Activated T-helper 1 cell treated with Interleukin-2 at 50 U/mL for 16 hours (primary cell): ENCODE data around the gene LRRK2.
"Not testable (repeated sequence)": the region's sequence is repeated elsewhere in the genome, so short reads cannot be mapped to it uniquely, and the experiment has no call there.

Experiments used
- DNase-seq: peaks from one replicate; pipeline ENCODE4 v3.0.0-alpha.2; 2020; ENCODE audit warnings: low read depth

LRRK2 gene

DNA sequence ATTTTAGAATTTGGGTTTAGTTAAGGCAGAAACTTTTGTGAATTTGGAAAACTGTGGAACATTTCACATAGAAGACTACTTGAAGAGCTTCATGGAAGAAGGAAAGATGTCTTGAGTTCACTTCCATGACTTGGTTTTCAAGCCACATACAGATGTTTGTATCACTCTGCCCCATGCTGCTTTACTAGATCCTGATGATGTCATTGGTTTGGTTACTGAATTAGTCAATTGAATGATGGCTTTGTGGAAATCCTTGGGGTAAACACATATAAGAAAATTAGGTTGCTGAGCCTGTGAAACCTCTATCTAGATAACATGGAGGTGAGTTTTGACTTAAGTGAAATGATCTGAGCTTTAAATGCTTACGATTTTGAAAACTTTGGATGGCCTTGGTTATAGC is 90.6 kb downstream of the LRRK2 start:
- DNase-seq: no peak

GRCh38 chr12:40324261-40324660 is 99.5 kb downstream of the LRRK2 start:
- no peak for DNase-seq

DNA sequence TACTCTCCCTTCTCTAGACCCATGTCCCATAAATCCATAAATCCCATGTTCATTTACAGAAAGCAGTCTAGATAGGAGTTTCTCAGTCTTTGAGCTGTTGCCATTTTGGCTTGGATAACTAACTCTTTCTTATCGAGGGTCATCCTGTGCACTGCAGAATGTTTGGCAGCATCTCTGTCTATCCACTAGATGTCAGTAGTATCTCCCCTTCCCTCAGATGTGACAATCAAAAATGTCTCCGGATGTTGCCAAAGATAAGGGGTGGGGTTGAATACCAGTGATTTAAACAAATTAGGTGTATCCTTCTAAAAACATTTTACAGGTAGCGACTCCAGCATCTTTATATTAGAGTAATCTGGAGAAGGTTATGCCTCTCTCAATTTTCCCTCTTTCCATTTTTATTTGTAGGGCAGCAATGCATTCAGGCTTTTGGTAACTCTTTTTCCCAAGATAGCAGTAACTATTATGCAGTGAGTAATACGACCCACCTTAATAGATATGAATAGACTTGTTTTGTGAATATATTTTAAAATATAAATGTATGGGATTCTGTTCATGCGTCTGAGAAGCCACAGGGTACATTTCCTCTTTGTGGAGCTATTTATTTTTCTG is 100.7 kb downstream of the LRRK2 start:
- DNase-seq: no peak

- no peak for DNase-seq
These were observed 102.7 kb downstream of the LRRK2 start for GRCh38 chr12:40327535-40327934.

GRCh38 chr12:40330180-40330579 is 105.4 kb downstream of the LRRK2 start:
- no peak for DNase-seq

DNA sequence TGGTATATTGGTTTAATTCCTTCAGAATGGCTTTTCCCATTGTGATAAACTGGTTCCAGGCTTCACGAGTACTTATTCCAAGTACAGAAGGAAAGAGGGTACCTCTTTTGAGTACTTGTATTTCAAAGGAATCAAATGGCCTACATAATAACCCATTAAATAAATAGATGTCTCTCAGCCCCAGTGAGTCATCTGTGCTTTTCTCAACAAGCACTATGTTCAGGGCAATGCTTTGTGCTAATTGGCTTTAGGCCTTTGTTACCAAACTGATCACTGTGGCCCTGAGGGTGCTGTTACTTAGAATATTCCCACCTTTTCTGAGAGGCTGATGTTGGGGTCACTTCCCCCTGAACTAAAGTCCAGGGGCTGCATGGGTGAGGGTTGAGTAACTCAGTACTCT is 107.1 kb downstream of the LRRK2 start:
- DNase-seq: no peak

- no peak for DNase-seq
These were observed 111.2 kb downstream of the LRRK2 start for GRCh38 chr12:40335991-40336390.

GRCh38 chr12:40336573-40337199 is 111.9 kb downstream of the LRRK2 start:
- DNase-seq: no peak

GRCh38 chr12:40338071-40338470 is 113.3 kb downstream of the LRRK2 start:
- no peak for DNase-seq

- DNase-seq: no peak
These were observed 113.8 kb downstream of the LRRK2 start for GRCh38 chr12:40338621-40339020.

GRCh38 chr12:40342010-40342409 is 117.2 kb downstream of the LRRK2 start:
- no peak for DNase-seq

DNA sequence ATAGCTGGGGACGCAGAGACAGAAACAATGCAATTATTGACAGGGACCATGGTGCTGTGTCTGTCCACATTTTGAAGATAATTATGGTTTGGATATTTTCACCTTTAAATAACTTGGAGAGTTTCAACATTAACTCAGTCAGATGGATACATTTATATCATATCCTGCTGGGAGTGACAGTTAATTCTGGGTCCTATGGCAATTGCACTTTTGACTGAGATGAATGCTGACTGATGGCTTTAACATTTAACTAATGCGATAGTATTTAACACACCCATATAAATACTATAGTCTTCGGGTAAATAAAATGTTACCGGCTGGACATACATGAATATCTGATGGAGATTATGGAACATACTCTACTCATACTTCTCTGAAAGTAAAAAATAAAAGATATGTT is 118.3 kb downstream of the LRRK2 start:
- DNase-seq: no peak

DNA sequence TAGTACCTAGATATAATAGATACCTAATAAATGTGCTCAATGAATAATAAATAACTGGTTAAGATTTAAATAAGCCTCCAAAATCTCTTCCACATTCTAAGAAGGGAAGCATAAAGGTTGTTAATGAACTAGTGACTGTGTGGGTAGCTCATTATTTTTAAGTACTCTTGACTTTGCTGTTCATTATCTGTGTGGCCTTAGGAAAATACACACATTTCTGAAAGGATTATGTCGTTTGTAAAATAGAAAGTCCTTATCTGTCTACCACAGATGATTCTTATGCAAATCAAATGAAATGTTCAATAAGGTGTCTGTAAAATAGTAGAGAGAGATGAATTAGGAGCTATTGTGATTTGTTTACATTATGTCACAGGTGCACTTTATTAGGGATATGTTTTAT is 119.5 kb downstream of the LRRK2 start:
- no peak for DNase-seq

DNA sequence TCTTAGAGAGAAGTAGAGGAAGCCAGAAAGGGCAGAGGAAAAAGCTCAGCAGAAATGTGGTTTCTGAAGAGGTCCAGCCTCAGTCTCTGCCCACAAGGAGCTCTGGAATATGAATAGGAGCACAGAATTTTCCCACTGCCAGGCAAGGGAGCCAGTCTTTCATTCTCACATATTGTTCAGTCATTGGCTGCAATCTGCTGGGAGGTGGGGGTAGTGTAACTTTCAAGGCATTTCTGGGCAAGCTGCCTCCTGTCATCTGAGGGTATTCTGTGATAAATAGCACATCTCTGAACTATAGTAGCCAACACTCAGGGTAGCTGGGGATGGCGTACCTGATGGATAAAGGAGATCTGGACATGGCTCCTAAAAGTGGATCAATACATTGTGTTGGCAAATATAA is 127.2 kb downstream of the LRRK2 start:
- no peak for DNase-seq

DNA sequence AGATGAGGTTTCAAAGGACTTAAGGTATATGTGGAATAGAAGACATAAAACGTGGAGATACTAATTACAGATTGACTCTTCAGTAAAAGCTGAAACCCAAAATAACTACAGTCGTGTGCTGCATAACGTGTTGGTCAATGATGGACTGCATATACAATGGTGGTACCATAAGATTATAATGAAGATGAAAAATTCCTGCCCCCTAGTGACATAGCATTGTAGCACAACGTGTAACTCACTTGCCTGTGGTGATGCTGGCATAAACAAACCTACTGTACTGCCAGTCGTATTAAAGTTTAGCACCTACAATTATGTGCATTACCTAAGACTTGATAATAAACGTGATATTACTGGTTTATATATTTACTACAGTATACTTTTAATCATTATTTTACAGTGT is 150.3 kb downstream of the LRRK2 start:
- DNase-seq: no peak

- DNase-seq: no peak
These were observed 151.9 kb downstream of the LRRK2 start for GRCh38 chr12:40376533-40377267.

GRCh38 chr12:40378691-40379090 is 153.9 kb downstream of the LRRK2 start:
- DNase-seq: no peak

GRCh38 chr12:40382217-40382616 is 157.4 kb downstream of the LRRK2 start:
- DNase-seq: no peak

DNA sequence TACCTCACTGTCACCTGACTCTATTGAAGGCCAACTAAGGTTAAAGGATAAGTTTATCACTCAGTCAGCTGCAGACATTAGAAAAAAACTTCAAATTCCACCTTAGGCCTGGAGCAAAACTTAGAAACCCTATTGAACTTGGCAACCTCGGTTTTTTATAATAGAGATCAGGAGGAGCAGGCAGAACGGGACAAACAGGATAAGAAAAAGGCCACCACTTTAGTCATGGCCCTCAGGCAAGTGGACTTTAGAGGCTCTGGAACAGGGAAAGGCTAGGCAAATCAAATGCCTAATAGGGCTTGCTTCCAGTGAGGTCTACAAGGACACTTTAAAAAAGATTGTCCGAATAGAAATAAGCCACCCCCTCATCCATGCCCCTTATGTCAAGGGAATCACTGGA is 162.5 kb downstream of the LRRK2 start:
- DNase-seq: not testable (repeated sequence)

DNA sequence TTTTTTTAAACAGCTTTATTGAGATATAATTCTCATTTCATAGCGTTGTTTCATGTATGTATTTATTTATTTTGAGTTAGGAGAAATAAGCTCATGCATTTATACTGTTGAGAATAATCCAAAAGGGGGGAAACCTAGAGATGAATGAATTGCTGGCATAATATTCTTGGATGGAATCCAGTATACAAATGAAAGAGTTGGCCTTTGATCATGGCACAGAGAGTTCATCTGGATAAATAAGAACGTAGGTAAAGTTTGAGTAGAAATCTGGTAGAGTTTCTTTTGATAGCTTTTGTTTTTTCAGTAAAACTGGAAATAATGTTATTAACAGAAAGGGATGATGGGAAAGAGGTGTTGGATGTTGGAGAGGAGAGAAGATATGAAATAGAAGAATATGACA is 166.2 kb downstream of the LRRK2 start:
- no peak for DNase-seq

DNA sequence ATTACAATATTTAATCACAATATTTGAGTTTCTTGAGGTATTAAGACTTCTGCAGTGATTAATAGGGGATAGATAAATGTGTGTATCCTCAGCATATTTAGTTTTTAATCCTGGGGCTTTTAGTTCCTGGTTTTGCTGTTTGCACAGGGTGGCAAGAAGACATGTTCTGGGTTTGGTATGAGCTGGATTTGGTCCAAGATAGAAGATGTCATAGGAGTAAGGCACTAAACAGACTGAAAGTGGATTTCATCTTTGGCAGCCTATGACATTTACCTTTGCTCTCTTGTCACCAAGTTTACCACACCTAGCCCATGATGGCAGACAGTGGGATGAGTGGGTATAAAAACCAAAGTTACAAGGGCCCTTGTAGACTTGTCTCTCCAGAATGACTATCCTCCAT is 168.2 kb downstream of the LRRK2 start:
- no peak for DNase-seq

DNA sequence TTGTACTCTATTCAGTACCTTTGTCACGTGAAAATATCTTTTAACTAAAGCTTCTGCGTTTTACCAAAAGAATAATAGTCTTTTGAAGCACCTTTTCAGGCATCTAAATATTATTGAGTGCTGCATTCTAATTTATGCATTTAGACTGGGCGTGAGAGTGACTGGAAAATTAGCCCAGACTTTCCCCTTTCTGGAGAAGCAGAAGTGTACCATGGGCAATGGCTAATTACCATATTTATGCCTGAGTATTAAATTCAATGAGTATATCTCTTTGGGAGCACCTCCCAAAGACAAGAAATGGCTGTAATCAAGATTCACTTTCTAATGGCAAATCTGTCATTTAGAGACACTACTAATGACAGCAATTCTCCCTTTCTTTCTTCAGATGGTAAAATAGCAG is 174.9 kb downstream of the LRRK2 start:
- DNase-seq: no peak

- DNase-seq: no peak
These were observed 180.6 kb downstream of the LRRK2 start for GRCh38 chr12:40405419-40405818.
